Measurements from ENCODE around the gene ZBTB7C. TPM values are rescaled to one million over a fixed set of nuclear protein-coding genes. Genes with fewer than 3 reads are reported as not detected.

ZBTB7C gene
- total and polyA plus RNA-seq, 10 of the 15 experiments (the other 5 are each of a cell fraction or from before 2014, with no cell fraction given) = under 0.01 to 0.08 (median 0.01) TPM; not detected in 7

- ChIA-PET RAD21 (ENCODE audit: unreplicated experiment) (no interaction called here), SMC1A (ENCODE audit: uncharacterized antibody, unreplicated experiment) (no interaction called here), CTCF (no interaction called here), POLR2A (no interaction called here)
- H3K4me1 ChIP-seq (ENCODE audit: control insufficient read depth, insufficient read depth, low read length) = no peaks in the 10 kb centered on the region
- intact Hi-C loops (cut with micrococcal nuclease; ENCODE audit: unreplicated experiment) = no loop called here
- no TSS peak for BruUV-seq (replicated peaks)
- no peak overlapping the region for H3K27ac ChIP-seq (ENCODE audit: control insufficient read depth, insufficient read depth)
- H3K4me3 ChIP-seq = no peak overlapping the region
- TF ChIP-seq MYC (IDR thresholded peaks at IDR 0.05; ENCODE audit: insufficient read depth, insufficient read length, insufficient replicate concordance, low read length, severe bottlenecking) (no peak), RCOR1 (conservative IDR thresholded peaks at IDR 0.05; ENCODE audit: low read depth, low read length) (no peak), POLR2AphosphoS2 (IDR thresholded peaks at IDR 0.05; ENCODE audit: low read depth, low read length) (no peak), CREB1 (IDR thresholded peaks at IDR 0.05; ENCODE audit: low read depth) (no peak), MEF2A (IDR thresholded peaks at IDR 0.05; ENCODE audit: insufficient read depth, low read depth, low read length) (no peak), TCF7 (IDR thresholded peaks at IDR 0.05; ENCODE audit: borderline replicate concordance) (no peak), EZH2 (IDR thresholded peaks at IDR 0.05; ENCODE audit: borderline replicate concordance, control insufficient read depth, low read depth, low read length) (no peak), RFX5 (IDR thresholded peaks at IDR 0.05; ENCODE audit: low read depth, low read length) (no peak), HDAC2 (IDR thresholded peaks at IDR 0.05) (no peak), JUNB (IDR thresholded peaks at IDR 0.05) (no peak), NRF1 (conservative IDR thresholded peaks at IDR 0.05; ENCODE audit: low read depth, low read length) (no peak), HDAC6 (IDR thresholded peaks at IDR 0.05; ENCODE audit: unreplicated experiment) (no peak), EGR1 (IDR thresholded peaks at IDR 0.05; ENCODE audit: borderline replicate concordance in 1 of 2, low read depth in 2 of 2, low read length in 2 of 2) (no peak), SMAD5 (IDR thresholded peaks at IDR 0.05; ENCODE audit: low read depth) (no peak)
- TF ChIP-seq, protein P1, sequence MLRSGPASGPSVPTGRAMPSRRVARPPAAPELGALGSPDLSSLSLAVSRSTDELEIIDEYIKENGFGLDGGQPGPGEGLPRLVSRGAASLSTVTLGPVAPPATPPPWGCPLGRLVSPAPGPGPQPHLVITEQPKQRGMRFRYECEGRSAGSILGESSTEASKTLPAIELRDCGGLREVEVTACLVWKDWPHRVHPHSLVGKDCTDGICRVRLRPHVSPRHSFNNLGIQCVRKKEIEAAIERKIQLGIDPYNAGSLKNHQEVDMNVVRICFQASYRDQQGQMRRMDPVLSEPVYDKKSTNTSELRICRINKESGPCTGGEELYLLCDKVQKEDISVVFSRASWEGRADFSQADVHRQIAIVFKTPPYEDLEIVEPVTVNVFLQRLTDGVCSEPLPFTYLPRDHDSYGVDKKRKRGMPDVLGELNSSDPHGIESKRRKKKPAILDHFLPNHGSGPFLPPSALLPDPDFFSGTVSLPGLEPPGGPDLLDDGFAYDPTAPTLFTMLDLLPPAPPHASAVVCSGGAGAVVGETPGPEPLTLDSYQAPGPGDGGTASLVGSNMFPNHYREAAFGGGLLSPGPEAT (IDR thresholded peaks at IDR 0.05; ENCODE audit: low read depth) = no peak
- WGBS (ENCODE audit: insufficient coverage, insufficient replicate concordance, low lambda C conversion rate, missing lambda C conversion rate) = 89% methylated on average over 1 of the region's 1 CpG
- H3K9ac ChIP-seq (ENCODE audit: control insufficient read depth, insufficient read depth, low read length) = no peak overlapping the region
- no peaks in the 10 kb centered on the region for H3K27me3 ChIP-seq (replicated peaks in 1 of 2; ENCODE audit: control insufficient read depth in 2 of 2, insufficient read depth in 2 of 2, low read length in 1 of 2)
- no peaks in the 10 kb centered on the region for H4K20me1 ChIP-seq (ENCODE audit: control insufficient read depth, insufficient read depth)
- no peaks in the 10 kb centered on the region for H3K36me3 ChIP-seq (ENCODE audit: control insufficient read depth in 2 of 2, insufficient read depth in 2 of 2, low read length in 1 of 2)
- in situ Hi-C loops (cut with MboI) = no loop called here
- no peak overlapping the region for H3K4me2 ChIP-seq (ENCODE audit: control insufficient read depth, insufficient read depth)
- H3K9me3 ChIP-seq (replicated peaks; ENCODE audit: control insufficient read depth, insufficient read depth, low read length) = no peaks in the 10 kb centered on the region
- no peak for ATAC-seq
- H2AFZ ChIP-seq (ENCODE audit: control insufficient read depth, low read depth, low read length) = no peak overlapping the region
- no peak for DNase-seq (ENCODE audit: low read depth, low spot score)
- no peaks in the 10 kb centered on the region for H3K79me2 ChIP-seq (ENCODE audit: control insufficient read depth, insufficient read depth, low read length)
- FAIRE-seq = no peak
Observed at GRCh38 chr18:48250362-48250907, 158.7 kb downstream of the ZBTB7C start.

Data from GM12878 (cell line).